HG03066 (cell line): ENCODE data around the gene SMIM30.
"Not testable (repeated sequence)": the region's sequence is repeated elsewhere in the genome, so short reads cannot be mapped to it uniquely, and the experiment has no call there.

Experiments used
- ATAC-seq: cut with Tn5 transposase; IDR thresholded peaks from one replicate; pipeline ENCODE4 v1.9.1; 2021; ENCODE audit warnings: low read depth; ENCODE audit not compliant: unreplicated experiment

The SMIM30 gene, protein sequence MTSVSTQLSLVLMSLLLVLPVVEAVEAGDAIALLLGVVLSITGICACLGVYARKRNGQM

DNA sequence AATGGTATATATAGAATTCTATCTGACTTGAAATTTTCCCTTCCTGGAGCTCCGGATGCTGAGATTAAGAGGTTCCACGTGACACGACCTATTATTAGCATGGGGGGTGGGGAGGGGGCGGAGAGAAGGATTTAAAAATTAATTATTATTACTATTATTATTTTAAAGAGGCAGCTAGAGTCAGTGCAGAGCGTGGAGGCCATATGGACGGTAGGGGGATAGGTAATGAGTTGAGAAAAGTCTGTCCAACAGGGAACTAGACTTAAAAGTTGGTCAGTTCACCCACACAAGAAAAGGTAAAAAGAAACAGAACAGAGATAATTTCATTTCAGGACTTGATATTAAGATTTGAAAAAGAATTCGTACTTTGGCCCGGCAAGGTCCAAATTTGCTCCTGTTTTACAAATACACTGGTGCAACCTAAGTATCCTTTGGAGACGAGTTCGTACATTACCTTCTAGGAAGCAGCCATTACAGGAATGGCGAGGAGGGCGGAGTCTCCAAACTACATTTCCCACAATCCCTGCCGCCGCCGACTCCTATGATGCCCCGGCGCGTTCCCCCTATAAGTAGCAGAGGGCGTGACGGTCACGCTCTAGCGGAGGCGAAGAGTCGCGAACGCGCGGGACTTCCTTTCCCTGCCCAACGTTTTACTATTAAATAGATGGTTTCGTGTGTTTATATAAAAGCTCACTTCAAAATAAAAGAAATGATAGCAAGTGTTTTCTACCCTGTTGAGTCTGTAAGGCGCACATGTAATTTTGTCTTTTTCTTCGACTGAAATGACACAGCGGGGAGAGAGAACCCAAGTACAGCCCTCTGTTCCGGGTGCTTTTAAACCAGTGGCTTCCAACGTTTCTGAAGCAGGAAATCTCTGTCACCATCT lies at the start of gene SMIM30:
Gene SMIM30 (minus strand): TSS at position 481 of the 886 bp plus-strand sequence. CDS start 976 bp downstream, outside the sequence.
- ATAC-seq: peak; percentile 100

DNA sequence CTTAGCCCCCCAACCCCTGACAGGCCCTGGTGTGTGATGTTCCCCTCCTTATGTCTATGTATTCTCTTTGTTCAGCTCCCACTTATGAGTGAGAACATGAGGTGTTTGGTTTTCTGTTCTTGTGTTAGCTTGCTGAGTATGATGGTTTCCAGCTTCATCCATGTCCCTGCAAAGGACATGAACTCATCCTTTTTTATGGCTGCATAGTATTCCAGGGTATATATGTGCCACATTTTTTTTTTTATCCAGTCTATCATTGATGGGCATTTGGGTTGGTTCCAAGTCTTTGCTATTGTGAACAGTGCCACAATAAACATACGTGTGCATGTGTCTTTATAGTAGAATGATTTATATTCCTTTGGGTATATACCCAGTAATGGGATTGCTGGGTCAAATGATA lies 47.8 kb upstream of the SMIM30 start:
- not testable (repeated sequence) for ATAC-seq

DNA sequence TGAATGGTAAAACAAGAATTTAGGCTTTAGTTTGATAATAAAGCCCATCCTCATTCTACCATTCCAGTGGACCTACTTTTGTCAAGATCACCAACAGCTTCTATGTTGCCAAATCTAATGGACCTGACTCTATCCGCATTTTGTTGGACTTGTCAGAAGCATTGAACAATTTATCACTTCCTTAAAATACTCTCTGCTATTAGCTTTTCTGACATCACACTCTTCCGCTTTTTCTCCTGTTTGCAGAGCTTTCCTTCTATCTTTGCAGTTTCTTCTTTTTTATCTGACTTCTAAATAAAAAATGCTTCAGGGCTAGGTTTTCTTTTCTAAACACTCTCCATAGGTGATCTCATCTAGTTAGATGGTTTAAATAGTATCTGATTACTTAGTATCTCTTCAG lies 42.7 kb upstream of the SMIM30 start:
- no peak for ATAC-seq

DNA sequence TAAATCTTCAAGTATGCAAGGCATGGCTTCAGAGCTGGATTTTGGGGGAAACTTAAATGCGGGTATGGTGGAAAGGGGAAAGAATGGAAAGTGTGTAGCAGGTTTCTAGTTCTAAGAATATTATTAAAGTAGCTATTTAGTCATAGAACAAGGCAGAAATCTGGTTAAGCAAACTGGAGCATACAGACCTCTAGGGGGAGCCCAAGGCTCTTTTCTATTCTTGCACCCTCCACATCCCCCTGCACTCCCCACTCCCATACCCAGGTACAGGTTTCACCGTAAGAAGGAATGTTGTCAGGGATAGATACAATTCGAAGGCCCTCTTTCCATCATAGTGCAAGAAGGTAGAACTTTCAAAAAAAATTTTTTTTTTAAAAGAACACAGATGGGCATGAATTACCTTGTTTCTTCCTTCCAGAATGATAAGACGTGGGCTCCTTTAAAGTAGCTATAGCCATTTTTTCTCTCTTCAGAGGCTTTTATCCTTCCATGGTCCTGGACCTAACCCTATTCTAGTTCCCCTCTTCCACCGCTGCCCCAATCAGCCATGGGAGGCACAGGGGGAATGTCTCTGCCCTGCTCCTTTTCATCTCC lies 41.5 kb upstream of the SMIM30 start:
- peak; percentile 69 for ATAC-seq

DNA sequence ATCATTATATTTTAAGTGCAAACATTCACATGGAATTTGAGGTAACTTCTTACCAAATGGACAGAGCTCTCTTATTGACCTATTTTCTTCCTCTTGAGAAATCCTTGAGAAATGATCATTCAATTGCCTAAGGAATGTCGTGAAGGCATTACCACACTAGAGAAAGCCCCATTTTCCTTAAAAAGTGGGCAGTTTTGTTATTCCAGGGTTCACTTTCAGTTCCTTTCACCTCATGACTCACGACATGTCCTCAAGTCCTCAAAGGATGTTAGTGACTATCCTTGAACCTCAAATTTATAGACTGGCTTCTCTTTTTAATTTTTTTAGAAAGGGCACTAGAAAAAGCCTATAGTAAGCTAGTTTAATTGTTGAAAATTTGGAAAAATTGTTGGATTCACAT lies 40.4 kb upstream of the SMIM30 start:
- ATAC-seq: no peak

DNA sequence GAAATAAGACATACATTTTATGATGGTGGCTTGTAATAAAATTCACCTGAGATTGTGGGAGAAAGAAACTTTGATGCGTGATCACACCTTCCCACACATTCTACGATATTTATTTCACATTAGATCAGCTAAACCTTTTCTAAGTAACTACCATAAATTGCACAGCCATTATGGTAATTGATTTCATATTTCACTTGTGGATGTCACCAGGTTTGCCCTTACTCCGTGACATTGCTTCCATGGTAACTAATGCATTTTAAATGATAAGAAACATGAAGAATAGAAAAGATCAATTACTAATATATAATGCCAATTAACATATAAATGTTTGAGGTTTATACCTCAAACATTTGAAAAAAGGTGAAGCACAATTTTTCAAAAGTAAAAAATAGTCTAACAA lies 35.8 kb upstream of the SMIM30 start:
- ATAC-seq: no peak

DNA sequence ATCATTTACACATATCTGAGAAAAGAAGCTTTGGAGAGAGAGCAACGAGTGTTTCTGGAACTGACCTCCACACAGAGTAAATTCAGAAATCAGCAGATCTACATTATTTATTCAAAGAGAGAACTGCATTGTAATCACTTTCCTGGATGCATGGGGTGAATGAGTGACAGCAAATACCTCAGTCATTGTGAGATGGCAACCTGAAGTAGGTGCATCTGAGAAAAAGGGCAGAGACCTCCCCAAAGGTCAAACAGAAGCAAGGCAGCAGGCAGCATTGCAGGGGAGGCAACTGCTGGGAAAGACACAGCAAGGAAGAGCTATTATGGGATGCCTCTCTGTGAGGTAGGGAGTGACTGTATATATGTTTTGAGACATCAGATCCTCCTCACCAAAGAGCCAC lies 26.5 kb upstream of the SMIM30 start:
- ATAC-seq: no peak

DNA sequence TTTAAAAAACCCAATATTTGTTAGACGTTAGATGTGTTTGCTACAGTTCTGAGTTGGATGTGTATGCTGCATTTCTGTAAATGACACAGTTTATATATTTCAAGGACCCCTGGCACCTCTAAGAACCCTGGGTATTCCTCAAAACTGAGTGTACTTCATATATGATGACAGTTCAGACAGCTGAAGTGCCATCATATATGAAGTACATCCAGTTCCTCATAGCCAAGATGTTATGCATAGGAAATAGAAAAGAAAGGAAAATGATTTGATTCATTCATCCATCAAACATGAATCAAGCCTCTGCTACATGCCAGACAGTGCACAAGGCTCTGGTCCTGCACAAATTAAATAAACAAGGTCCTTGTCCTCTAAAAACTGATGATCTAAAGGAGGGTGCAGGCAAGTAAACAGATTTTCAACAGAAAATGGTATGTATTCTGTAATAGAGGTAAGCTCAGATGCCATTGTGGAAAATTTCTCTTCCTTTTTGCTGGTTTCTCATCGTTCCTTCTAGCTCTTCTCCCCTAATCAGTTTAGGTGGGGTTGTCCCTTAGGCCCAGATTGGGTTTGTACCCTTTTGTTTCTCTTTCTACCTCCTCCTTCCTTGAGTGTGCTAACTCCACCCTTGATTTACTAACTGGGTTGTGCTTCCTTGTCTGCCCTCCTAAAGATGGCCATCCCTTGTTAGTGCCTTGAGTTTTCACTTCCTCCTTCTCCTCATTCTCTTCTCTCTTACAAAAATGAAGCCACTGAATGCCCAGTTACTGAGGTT lies 25.3 kb upstream of the SMIM30 start:
- ATAC-seq: peak; percentile 61

DNA sequence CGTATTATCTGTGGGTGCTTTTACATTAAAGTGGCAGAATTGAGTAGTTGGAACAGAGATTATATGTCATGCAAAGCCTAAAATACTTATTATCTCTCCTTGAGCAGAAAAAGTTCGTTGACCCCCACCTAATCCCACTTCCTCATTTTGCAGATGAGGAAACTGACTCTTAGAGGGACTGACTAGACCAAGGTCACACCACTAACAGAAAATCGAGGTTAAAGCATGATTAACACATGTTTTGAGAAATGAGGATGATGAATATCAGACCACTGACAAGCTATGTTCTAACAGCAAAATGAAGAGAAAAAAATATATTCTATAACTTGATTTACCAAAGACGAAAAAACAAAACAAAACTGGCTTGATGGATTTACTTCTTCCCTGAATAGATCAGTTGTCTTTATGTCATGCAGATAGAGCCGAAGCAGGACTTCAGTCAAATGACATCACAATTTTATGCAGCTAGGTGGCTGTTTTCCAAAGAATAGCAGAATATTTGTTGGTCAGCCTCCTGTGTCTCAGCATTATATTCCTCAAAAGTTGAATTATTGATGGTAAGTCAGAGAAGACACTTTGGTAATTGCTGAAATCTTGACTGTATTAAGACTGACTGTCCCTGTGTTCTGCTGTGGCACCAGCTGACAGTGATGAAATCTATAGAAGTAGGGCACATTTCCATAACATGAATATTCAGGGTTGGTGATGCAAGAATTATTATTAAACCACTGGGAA lies 24.2 kb upstream of the SMIM30 start:
- ATAC-seq: peak; percentile 55

DNA sequence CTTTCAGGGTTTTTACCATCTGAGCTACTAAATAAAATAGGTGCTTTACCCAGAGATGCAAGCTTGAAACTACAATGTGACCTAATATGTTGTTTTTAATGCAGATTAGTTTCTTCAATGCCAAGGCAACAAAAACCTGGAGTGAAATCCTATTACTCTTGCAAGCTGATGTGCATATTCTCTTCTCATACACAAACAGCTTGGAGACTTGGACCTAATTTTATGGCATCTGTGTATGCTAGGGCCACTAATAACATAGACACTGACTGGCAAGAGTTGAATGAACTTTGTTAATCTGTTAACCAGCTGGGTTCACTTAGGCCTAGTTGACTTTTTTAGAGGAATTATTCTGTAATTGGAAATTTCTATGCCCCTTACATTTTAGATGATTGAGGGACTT lies 23.4 kb upstream of the SMIM30 start:
- no peak for ATAC-seq

DNA sequence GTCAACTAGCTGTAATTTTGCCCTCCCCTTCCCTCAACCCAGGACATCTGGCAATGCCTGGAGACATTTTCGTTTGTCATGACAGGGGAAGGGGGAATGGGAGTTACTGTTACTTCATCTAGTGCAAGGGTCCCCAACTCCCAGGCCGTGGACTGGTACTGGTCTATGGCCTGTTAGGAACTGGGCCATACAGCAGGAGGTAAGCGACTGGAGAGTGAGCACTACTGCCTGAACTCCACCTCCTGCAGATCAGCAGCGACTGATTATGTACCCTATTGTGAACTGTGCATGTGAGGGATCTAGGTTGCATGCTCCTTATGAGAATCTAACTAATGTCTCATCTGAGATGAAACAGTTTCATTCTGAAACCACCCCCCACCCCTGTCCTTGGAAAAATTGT lies 22.6 kb upstream of the SMIM30 start:
- ATAC-seq: no peak

DNA sequence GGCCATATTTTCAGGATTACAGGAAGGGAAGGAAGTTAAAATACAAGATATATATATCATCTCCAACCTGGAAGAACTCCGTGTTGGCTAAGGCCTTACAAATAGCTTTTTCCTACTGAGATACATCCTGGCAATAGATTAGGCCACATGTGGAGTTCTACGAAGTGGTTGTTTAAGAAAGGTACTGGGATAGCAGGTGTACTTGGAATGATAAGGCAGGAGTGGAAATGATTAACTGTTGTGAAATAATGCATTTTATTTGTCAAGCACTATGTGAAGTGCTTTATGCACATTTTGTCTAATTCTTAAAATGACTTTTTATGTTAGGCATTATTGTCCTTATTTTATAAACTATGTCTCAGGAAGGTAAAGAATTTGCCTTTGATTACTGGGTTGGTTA lies 18.9 kb upstream of the SMIM30 start:
- ATAC-seq: no peak

DNA sequence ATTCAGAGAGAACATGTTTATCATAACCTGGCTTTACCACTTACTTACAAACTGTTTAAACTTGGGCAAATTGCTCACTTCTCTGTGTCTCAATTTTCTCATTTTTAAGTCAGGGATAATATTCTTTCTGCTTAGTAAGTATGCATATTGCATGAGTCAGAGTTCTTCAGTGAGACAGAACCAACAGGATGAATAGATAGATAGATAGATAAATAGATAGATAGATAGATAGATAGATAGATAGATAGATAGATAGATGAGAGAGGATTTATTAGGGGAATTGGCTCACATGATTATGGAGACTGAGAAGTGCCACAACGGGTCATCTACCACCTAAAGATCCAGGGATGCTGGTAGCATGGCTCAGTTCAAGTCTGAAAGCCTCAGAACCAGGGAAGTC lies 15.7 kb upstream of the SMIM30 start:
- no peak for ATAC-seq

DNA sequence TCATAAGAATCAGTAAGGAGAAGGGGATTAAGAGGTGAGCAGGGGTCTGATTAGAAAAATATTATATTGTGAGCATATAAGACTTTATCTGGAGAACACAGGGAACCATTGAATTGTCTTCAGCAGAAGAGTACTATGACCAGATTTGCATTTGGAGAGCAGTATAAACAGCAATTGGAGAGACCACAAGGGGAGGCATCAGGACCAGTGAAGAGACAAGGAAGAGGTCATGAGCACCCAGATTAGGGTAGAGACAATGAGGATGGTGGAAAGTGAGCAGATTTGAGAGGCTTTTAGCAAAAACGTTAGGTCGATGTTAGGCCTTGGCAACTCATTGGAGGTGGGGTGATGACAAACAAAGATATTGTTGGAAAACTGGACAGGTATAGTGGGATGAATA lies 13.0 kb upstream of the SMIM30 start:
- no peak for ATAC-seq

DNA sequence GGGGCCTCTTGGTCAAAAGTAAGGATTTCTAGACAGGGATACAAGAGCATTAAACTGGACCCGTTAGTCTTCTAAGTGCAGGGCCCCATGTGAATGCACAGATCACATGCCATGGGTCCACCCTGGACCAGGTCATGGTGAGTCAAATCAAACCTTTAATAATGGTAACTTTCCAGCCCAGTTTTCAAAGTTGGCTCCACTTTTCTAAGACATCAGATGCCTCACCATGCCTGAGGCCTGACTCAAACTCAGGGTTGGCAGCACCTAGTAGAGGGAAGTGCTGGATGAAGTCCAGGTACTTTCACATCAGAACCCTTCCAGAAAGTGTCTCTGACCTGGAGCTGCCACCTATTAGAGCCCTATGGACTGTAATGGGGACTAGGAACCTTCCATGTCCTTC lies 9.7 kb upstream of the SMIM30 start:
- no peak for ATAC-seq

DNA sequence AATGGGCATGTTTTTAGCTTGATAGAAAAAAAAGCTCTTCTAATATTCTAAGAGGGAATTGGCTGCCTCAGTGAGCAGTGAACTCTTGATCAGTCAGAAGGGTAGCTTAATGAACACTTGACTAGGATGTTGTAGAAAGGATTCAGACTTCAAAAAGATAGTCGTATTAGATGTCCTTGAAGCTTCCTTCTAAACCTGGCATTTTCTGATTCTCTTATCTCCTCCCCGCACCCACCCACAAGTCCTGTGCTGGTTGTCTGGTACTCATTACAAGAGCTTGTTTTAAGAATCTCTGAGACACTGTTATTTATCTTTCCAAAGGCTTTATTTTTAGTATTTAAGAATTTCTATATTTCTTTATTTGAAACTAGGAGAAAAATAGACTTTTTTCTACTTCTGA lies 7.4 kb upstream of the SMIM30 start:
- ATAC-seq: no peak

DNA sequence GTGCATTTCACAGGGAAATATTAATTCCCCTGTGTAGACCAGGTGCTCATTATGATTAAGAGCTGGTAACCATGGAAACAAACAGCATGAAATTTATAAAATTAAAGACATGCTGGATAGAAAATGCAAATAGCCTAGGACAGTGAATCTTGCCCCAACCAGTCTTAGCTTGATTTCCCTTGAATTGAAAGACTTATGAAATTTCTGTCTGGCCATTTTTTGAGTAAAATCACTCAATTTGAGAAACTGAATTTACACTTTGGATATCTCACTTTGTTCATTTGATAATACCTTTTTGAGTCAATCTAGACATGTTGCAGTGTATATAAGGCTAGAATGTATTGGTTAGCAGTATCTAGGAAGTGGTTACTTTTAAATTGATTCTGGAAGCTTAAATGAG lies 4.4 kb upstream of the SMIM30 start:
- ATAC-seq: no peak

DNA sequence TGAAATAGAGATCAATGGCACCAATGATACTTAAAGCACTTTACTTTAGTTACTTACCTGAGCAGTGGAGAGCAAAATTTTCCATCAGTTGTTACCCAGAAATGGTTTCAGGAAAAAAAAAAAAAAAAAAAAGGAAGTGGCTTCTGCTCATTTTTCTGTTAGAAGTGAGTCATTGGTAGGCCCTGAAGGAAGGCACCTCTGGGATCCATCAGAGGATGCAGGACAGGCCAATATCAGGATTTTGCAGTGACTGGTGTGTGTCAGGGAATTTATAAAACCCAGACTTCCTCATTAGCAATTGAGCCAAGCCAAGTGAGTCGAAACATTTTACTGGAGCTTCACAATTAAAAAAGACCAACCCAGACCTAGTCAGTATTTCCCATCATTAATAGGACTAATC lies 2.3 kb upstream of the SMIM30 start:
- no peak for ATAC-seq

DNA sequence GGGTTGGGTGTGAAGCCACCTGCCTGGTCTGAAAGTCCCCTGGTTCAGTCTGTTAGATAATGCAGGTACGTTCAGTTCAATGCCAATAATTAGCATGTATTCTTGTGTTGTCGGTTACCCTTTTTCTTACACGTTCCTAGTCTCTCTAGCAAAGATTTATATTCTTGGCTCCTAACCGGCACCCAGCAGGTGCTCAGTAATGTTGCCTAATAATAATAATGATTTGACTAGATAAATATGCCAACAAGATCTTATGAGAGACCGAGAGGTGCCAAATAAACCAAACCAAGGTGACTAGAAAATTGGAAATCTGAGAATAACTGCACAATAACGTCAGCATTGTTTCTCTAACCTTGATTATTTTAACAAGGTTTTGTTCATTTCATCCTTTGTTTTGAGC lies 1.1 kb upstream of the SMIM30 start:
- no peak for ATAC-seq

DNA sequence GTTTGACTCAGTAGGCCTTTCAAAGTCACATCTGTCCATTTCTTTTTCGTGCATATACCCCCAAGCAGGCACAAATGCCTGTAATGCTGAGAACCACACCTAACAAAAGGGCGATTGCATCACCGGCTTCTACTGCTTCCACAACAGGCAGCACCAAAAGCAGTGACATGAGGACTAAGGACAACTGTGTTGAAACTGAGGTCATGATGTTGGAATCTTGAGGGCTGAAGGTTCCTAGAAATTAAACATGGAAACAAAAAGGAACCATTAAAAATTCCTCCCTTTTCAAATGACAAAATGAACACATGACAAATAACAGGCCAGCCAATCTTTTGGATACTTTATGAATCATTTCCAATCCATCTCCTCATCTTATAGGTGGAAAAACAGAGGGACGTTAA lies 980 bp downstream of the SMIM30 start:
- not testable (repeated sequence) for ATAC-seq

DNA sequence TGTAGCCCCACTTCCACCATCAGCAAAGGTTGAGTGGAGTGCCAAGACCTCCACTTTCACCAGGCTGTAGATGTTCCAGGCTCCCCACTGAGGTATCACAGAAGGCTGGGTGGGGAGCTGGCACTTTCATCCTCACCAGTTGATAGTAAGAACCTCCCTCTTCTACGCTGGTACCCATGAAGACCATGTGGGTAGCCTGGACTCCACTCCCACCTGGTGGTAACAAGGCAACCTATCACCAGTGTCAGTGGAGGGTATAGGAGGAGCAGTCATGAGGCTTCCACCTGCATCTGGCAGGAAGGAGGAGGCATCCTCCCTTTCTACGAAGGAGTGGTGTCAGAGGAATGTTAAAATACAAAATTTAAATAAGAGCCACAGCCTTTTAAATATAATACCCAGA lies 4.4 kb downstream of the SMIM30 start:
- no peak for ATAC-seq
